Measurements from ENCODE around the gene GJB6.

Gene GJB6

GRCh38 chr13:20175907-20176652 lies 56.0 kb downstream of the GJB6 start (continued):
- TF ChIP-seq ZBTB11 (tag by site-specific recombination; conservative IDR thresholded peaks at IDR 0.05; ENCODE audit: low read depth) (no peak), SP3 (tag by site-specific recombination; IDR thresholded peaks at IDR 0.05) (no peak), ZEB2 (tag by site-specific recombination; IDR thresholded peaks at IDR 0.05) (peak; percentile 68; the same call in 1 of the 2 replicates), ZNF560 (tag by site-specific recombination; IDR thresholded peaks at IDR 0.05; ENCODE audit: borderline replicate concordance) (no peak), BCL6B (tag by site-specific recombination; IDR thresholded peaks at IDR 0.05) (no peak), ZBTB21 (tag by site-specific recombination; IDR thresholded peaks at IDR 0.05) (peak; percentile 55; the same call in 1 of the 2 replicates), REST (tag by site-specific recombination; IDR thresholded peaks at IDR 0.05) (no peak), ZSCAN5A (tag by site-specific recombination; IDR thresholded peaks at IDR 0.05) (no peak), GLI4 (tag by site-specific recombination; IDR thresholded peaks at IDR 0.05) (no peak), ZNF704 (tag by site-specific recombination; IDR thresholded peaks at IDR 0.05) (no peak), ATF2 (tag by site-specific recombination; IDR thresholded peaks at IDR 0.05; ENCODE audit: low read depth) (peak; percentile 64; the same call in 1 of the 2 replicates), ZNF280D (tag by site-specific recombination; IDR thresholded peaks at IDR 0.05) (no peak), PRDM10 (tag by site-specific recombination; IDR thresholded peaks at IDR 0.05) (peak; percentile 64; the same call in 1 of the 2 replicates), ZNF184 (tag by site-specific recombination; IDR thresholded peaks at IDR 0.05) (no peak), ZBTB44 (tag by site-specific recombination; IDR thresholded peaks at IDR 0.05) (no peak)
